GM12878 (cell line): ENCODE data around the gene SURF6. TPM values are rescaled to one million over a fixed set of nuclear protein-coding genes. Genes with fewer than 3 reads are reported as not detected.

Experiments used
- ATAC-seq: fragments of 200-7000 bp; cut with Tn5 transposase; 3 replicates; pipeline ENCODE4 v1.9.1; 2020; ENCODE audit warnings: mild to moderate bottlenecking, moderate library complexity
- BruUV-seq: library from RNA; stranded (reverse); fragments of 400-500 nt; replicated peaks from 2 replicates; lab custom pipeline; 2021; lab: Mats Ljungman, UMichigan
- CTCF ChIA-PET: fragments of 300-600 bp; sonication (Branson Sonifier 250); formaldehyde crosslinking; extraction: SDS; loops from one replicate; lab custom pipeline; 2021; ENCODE audit warnings: inconsistent platforms; lab: Yijun Ruan, JAX
- POLR2A ChIA-PET: fragments of 350-600 bp; formaldehyde crosslinking; extraction: SDS; loops from one replicate; lab custom pipeline; 2021; ENCODE audit warnings: inconsistent platforms; lab: Charles Lee
- RAD21 ChIA-PET: fragments of 300-600 bp; sonication (Branson Sonifier 250); formaldehyde crosslinking; loops from one replicate; lab custom pipeline; 2023; ENCODE audit warnings: antibody characterized with exemption; ENCODE audit not compliant: unreplicated experiment; lab: Charles Lee
- SMC1A ChIA-PET: fragments of 300-600 bp; sonication (Branson Sonifier 250); formaldehyde crosslinking; loops from one replicate; lab custom pipeline; 2023; ENCODE audit not compliant: unreplicated experiment, uncharacterized antibody; lab: Charles Lee
- DNase-seq: peaks from one replicate; pipeline ENCODE4 v3.0.0-alpha.2; 2011; ENCODE audit warnings: low read depth, low spot score
- FAIRE-seq: peaks from 3 replicates; lab custom pipeline; 2011; peaks lifted over from hg19 to GRCh38; lab: Jason Lieb, UNC
- H2AFZ ChIP-seq: 2 replicates; pipeline ENCODE4 v1.6.0; 2011; ENCODE audit warnings: low read depth, low read length, control low read depth; ENCODE audit not compliant: control insufficient read depth
- H3K27ac ChIP-seq: 2 replicates; pipeline ENCODE4 v1.5.1; 2011; ENCODE audit warnings: control low read depth; ENCODE audit not compliant: control insufficient read depth, insufficient read depth
- H3K27me3 ChIP-seq, 2 experiments: replicated peaks in 1 of 2; 2 replicates each; pipeline versions ENCODE4 v1.6.0 to v1.6.1; 2011; ENCODE audit warnings: low read length in 1 of 2; ENCODE audit not compliant: control insufficient read depth in 2 of 2, insufficient read depth in 2 of 2
- H3K36me3 ChIP-seq, 2 experiments: 2 replicates each; pipeline ENCODE4 v1.5.1; 2011; ENCODE audit warnings: low read length in 1 of 2; ENCODE audit not compliant: control insufficient read depth in 2 of 2, insufficient read depth in 2 of 2
- H3K4me1 ChIP-seq: 2 replicates; pipeline ENCODE4 v1.6.1; 2011; ENCODE audit warnings: mild to moderate bottlenecking, low read length, moderate library complexity, mixed read lengths; ENCODE audit not compliant: control insufficient read depth, insufficient read depth
- H3K4me2 ChIP-seq: 2 replicates; pipeline ENCODE4 v1.6.0; 2011; ENCODE audit warnings: control low read depth; ENCODE audit not compliant: control insufficient read depth, insufficient read depth
- H3K4me3 ChIP-seq: fragments of 200-600 bp; sonication (generic); 2 replicates; pipeline ENCODE4 v1.5.1; 2016
- H3K79me2 ChIP-seq: 2 replicates; pipeline ENCODE4 v1.6.0; 2011; ENCODE audit warnings: low read length; ENCODE audit not compliant: control insufficient read depth, insufficient read depth
- H3K9ac ChIP-seq: 2 replicates; pipeline ENCODE4 v1.8.0; 2011; ENCODE audit warnings: low read length, control low read depth, mixed read lengths; ENCODE audit not compliant: control insufficient read depth, insufficient read depth
- H3K9me3 ChIP-seq: replicated peaks from 3 replicates; pipeline ENCODE4 v1.5.1; 2011; ENCODE audit warnings: mild to moderate bottlenecking, low read length; ENCODE audit not compliant: control insufficient read depth, insufficient read depth
- H4K20me1 ChIP-seq: 2 replicates; pipeline ENCODE4 v1.6.0; 2011; ENCODE audit not compliant: control insufficient read depth, insufficient read depth
- BHLHE40 ChIP-seq, 2 experiments: fragments of 450-650 bp in 1 of 2; IDR thresholded peaks; 2 replicates each; pipeline ENCODE4 v1.6.1; 2011 to 2017; ENCODE audit warnings: low read depth in 2 of 2, borderline replicate concordance in 1 of 2, improper control_type of control experiment in 1 of 2, low read length in 1 of 2, mild to moderate bottlenecking in 1 of 2
- CEBPB ChIP-seq, 2 experiments: fragments of 150-350 bp in 1 of 2; IDR thresholded peaks; 2 replicates each; pipeline ENCODE4 v1.6.1; 2012 to 2014; ENCODE audit warnings: low read depth in 2 of 2, low read length in 2 of 2, borderline replicate concordance in 1 of 2, inconsistent platforms in 1 of 2
- HDAC2 ChIP-seq: fragments of 200-600 bp; sonication (generic); IDR thresholded peaks from 2 replicates; pipeline ENCODE4 v1.6.1; 2017
- HDAC6 ChIP-seq: fragments of 200-600 bp; sonication (generic); IDR thresholded peaks from one replicate; pipeline ENCODE4 v1.8.0; 2017; ENCODE audit warnings: antibody characterized with exemption; ENCODE audit not compliant: unreplicated experiment
- IKZF1 ChIP-seq: fragments of 450-650 bp; conservative IDR thresholded peaks from 2 replicates; pipeline ENCODE4 v1.6.1; 2017; ENCODE audit warnings: antibody characterized with exemption, mild to moderate bottlenecking
- IRF4 ChIP-seq: IDR thresholded peaks from 2 replicates; pipeline ENCODE4 v1.6.1; 2011; ENCODE audit warnings: low read depth, low read length
- MXI1 ChIP-seq: fragments of 150-350 bp; IDR thresholded peaks from 2 replicates; pipeline ENCODE4 v1.6.1; 2011; ENCODE audit warnings: low read depth, mild to moderate bottlenecking, inconsistent platforms, low read length, improper control_type of control experiment
- MYB ChIP-seq: fragments of 150-350 bp; IDR thresholded peaks from 2 replicates; pipeline ENCODE4 v1.6.1; 2014; ENCODE audit warnings: mild to moderate bottlenecking, low read depth, low read length, borderline replicate concordance
- NFYB ChIP-seq: IDR thresholded peaks from 2 replicates; pipeline ENCODE4 v1.6.1; 2011; ENCODE audit warnings: low read depth, mild to moderate bottlenecking, low read length, improper control_type of control experiment, moderate library complexity; ENCODE audit not compliant: insufficient read depth
- NKRF ChIP-seq: fragments of 450-650 bp; conservative IDR thresholded peaks from 2 replicates; pipeline ENCODE4 v1.6.1; 2017; ENCODE audit warnings: mild to moderate bottlenecking, moderate library complexity
- PAX8 ChIP-seq: fragments of 450-650 bp; IDR thresholded peaks from 2 replicates; pipeline ENCODE4 v1.6.1; 2017; ENCODE audit warnings: mild to moderate bottlenecking, moderate library complexity
- SMAD1 ChIP-seq: fragments of 450-650 bp; IDR thresholded peaks from 2 replicates; pipeline ENCODE4 v1.6.1; 2018; ENCODE audit warnings: mild to moderate bottlenecking, low read depth; ENCODE audit not compliant: partially characterized antibody
- SPI1 ChIP-seq: IDR thresholded peaks from 2 replicates; pipeline ENCODE4 v1.6.1; 2011; ENCODE audit warnings: low read depth, mild to moderate bottlenecking, low read length, moderate library complexity, borderline replicate concordance; ENCODE audit not compliant: insufficient read depth
- SUZ12 ChIP-seq: fragments of 200-600 bp; sonication (generic); IDR thresholded peaks from one replicate; pipeline ENCODE4 v1.6.1; 2018; ENCODE audit warnings: antibody characterized with exemption, mild to moderate bottlenecking; ENCODE audit not compliant: unreplicated experiment
- TCF3 ChIP-seq: IDR thresholded peaks from 2 replicates; pipeline ENCODE4 v1.6.1; 2012; ENCODE audit warnings: low read depth, mild to moderate bottlenecking, low read length, borderline replicate concordance; ENCODE audit not compliant: insufficient read depth
- TCF7 ChIP-seq: IDR thresholded peaks from 2 replicates; pipeline ENCODE4 v1.6.1; 2014; ENCODE audit warnings: antibody characterized with exemption, borderline replicate concordance
- ZBTB4 ChIP-seq: fragments of 450-650 bp; formaldehyde crosslinking; IDR thresholded peaks from 2 replicates; pipeline ENCODE4 v1.4.0; 2022; ENCODE audit warnings: mild to moderate bottlenecking, moderate library complexity
- ZNF274 ChIP-seq: IDR thresholded peaks from one replicate; pipeline ENCODE4 v1.8.0; 2011; ENCODE audit not compliant: insufficient read length, insufficient read depth
- WGBS: methylation state at CpG from one replicate; pipeline ENCODE4 v1.1.6; 2016; ENCODE audit warnings: low lambda C conversion rate; ENCODE audit not compliant: insufficient replicate concordance, insufficient coverage; ENCODE audit errors: missing lambda C conversion rate; 5-methylcytosine and 5-hydroxymethylcytosine counted together
- in situ Hi-C: fragments of 300-500 bp; cut with MboI; formaldehyde crosslinking; loops from 9 replicates; pipeline ENCODE4 v1.14.3; 2018; ENCODE audit warnings: mixed read lengths
- intact Hi-C: fragments of 100-400 bp; cut with micrococcal nuclease; formaldehyde crosslinking; loops from one replicate; pipeline ENCODE4 v1.14.2; 2022; ENCODE audit not compliant: unreplicated experiment
- polyA plus RNA-seq, 11 experiments: library from polyadenylated mRNA; depleted of rRNA in 4 of 11; unstranded in 6 of 11; stranded (reverse) in 5 of 11; fragments of >200 nt; fragmentation: Nextera tagmentation in 4 of 11; fragmentation: Illumina TruSeq in 1 of 11; extraction: Ambion mirVana in 4 of 11; extraction: Trizol in 1 of 11; gene quantifications; 1 replicate in 1 of 11; 2 replicates in 10 of 11; pipeline versions ENCODE4 v1.2.1 to v1.2.3, GENCODE V29; 2011 to 2016; ENCODE audit warnings: inconsistent platforms in 2 of 11, missing spikeins in 2 of 11, low read depth in 1 of 11
- total RNA-seq, 4 experiments: library from RNA; depleted of rRNA in 3 of 4; stranded (reverse); fragments of >200 nt in 3 of 4; fragmentation: Illumina TruSeq in 1 of 4; extraction: Trizol in 1 of 4; gene quantifications; 2 replicates each; pipeline versions ENCODE4 v1.2.1 to v1.2.3, GENCODE V29; 2013 to 2021

The SURF6 gene
- total and polyA plus RNA-seq, 10 of the 15 experiments (the other 5 are each of a cell fraction or from before 2014, with no cell fraction given) = 2.2 to 27.2 (median 15.1) TPM

- in situ Hi-C loops = no loop called here
- Histone ChIP-seq H3K27me3 (no peaks in the 10 kb centered on the region), H3K4me2 (peak overlapping the region; percentile 80), H3K9ac (no peak overlapping the region), H2AFZ (no peak overlapping the region), H3K9me3 (no peaks in the 10 kb centered on the region), H3K4me3 (peak overlapping the region; percentile 21), H3K27ac (no peak overlapping the region), H3K79me2 (peaks cover 85% of the 10 kb centered on the region), H3K36me3 (peaks cover 10 to 14% of the 10 kb centered on the region in 2 experiments; a peak in 3 of 4 replicates), H3K4me1 (peaks cover 22% of the 10 kb centered on the region), H4K20me1 (peaks cover 27% of the 10 kb centered on the region)
- WGBS = 71% methylated on average over 7 of the region's 7 CpGs
- no peak for DNase-seq
- SMC1A ChIA-PET = interaction anchor here (1.0 kb wide), 1 partner anchor 15 kb away, joined by 3 read pairs; no protein-coding TSS in a partner anchor
- no peak for FAIRE-seq
- RAD21 ChIA-PET = no interaction called here
- POLR2A ChIA-PET = interaction anchor here (0.6 to 2.8 kb wide), 4 partner anchors 9 to 37 kb away, joined by 5 to 13 read pairs (median 6); partner anchors contain the start of genes MED22, RPL7A, SURF1 and SURF2
- intact Hi-C loops = loop anchor here (5.0 kb wide), 1 partner anchor 35 kb away; the partner anchor contains the start of gene SURF6
- ATAC-seq = no peak
- CTCF ChIA-PET = interaction anchor here (0.7 to 3.9 kb wide), 6 partner anchors 9 to 228 kb away, joined by 3 to 16 read pairs (median 4); partner anchors contain the start of genes MED22, RPL7A, SURF1 and SURF2
- TF ChIP-seq IKZF1 = no peak
- no peak for TF ChIP-seq NKRF
- TF ChIP-seq BHLHE40 (IDR thresholded peaks at IDR 0.05; ENCODE audit: borderline replicate concordance in 1 of 2, low read depth in 2 of 2, low read length in 1 of 2) = no peak
- TF ChIP-seq MXI1 = no peak
- no peak for TF ChIP-seq ZNF274
- no peak for TF ChIP-seq TCF3
- TF ChIP-seq HDAC2 = no peak
- TF ChIP-seq SUZ12 = no peak
- no peak for TF ChIP-seq HDAC6
- TF ChIP-seq TCF7 = no peak
- no peak for TF ChIP-seq PAX8
- TF ChIP-seq IRF4 = no peak
- TF ChIP-seq CEBPB (IDR thresholded peaks at IDR 0.05; ENCODE audit: borderline replicate concordance in 1 of 2, low read depth in 2 of 2, low read length in 2 of 2) = no peak
- no peak for TF ChIP-seq NFYB
- no peak for TF ChIP-seq SMAD1
- no peak for TF ChIP-seq MYB
- TF ChIP-seq ZBTB4 (CRISPR knock-in tag) = no peak
- no peak for TF ChIP-seq SPI1
- BruUV-seq = no TSS peak
Measured at GRCh38 chr9:133372144-133372543, 36.2 kb upstream of the SURF6 start.
